Stimulated activated CD4-positive, alpha-beta T cell treated with anti-CD3 and anti-CD28 coated beads, Interleukin-1b, Interleukin-23, amount 100 ng/mL, for 48 hours (primary cell): ENCODE data around the gene LTBP1.
A peak's percentile ranks its signal among the peaks of the same experiment; 100 is the strongest.

ENCODE experiments used
- DNase-seq: peaks from one replicate; pipeline ENCODE4 v3.0.0-alpha.2; 2020

LTBP1 gene

GRCh38 chr2:33236482-33237385, 290.0 kb downstream of the LTBP1 start:
- DNase-seq = no peak

DNA sequence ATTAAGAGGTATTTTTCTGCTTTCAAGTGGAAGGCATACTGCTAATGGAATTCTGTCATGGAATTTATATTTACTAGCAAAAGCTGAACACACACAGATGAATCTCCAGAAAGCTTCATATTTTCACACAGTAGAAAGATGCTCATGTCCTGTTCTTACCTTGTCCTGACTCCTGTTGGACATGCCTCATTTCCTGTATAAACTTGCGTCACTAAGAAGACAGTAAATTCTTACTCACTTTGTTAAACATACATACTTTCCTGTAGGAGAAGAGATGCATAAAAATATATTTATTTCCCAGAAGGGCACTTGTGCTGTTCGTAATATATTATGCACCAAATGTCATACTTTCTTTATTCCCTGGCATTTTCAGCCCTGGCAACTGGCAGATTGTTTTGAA, 291.4 kb downstream of the LTBP1 start:
- DNase-seq = no peak

- no peak for DNase-seq
Observed at GRCh38 chr2:33240178-33240577, 293.4 kb downstream of the LTBP1 start.

DNA sequence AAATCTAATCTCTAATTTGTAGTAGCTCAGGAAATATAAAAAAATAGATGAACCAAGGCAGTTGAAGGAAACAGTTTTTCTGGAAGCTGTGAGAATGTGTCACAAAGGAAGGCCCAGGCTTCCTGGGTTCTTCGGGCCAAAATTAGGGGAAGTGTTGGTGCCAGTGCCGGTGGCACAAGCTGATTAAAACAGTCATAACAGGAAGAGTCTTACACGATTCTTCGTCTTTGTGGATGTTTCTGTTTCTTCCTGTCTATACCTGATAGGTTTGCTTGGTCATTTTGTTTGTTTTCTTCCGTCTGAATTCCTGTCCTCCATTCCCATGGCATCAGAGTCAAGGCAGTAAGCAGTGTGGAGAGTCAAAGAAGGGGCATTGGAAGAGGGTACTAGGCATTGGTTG, 294.3 kb downstream of the LTBP1 start:
- no peak for DNase-seq

- DNase-seq = no peak
Observed at GRCh38 chr2:33241581-33241980, 294.8 kb downstream of the LTBP1 start.

DNA sequence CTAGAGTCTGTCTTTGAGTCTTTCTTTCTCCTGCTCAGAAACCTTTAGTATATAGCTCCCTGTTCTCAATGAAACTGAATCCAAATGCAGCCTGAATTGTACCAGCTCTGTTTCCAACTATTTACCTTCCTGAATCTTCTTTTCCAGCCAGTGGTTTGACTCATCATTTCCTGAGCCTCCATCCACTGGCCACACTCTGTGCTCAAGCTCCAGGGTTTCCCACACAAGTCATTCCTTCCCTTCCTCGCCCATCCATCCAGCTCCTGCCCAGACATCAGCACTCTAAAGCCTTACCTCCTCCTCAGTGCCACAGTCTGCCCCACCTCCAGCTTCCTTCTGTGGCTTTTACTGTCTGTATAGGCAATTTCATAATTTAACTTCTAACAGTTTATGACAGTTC, 296.1 kb downstream of the LTBP1 start:
- DNase-seq = no peak

DNA sequence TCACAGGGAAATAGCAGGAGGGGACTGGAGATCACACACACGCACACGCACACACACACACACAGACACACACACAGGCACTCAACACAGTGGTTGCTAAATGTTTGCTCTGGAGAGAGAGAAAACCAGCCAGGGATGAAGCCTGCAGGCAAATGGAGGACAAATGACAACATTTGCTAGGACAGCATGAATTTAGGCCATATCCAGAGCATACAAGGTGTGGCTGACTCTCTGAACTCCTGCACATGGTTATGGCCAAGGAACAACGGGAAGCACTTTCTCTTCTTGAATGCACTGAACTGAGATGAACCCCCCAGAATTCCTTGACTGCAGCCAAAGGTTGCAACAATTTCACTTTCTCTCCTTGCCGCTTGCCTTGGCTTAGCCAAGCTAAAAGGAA, 299.7 kb downstream of the LTBP1 start:
- DNase-seq = no peak

- no peak for DNase-seq
Observed at GRCh38 chr2:33247365-33247764, 300.6 kb downstream of the LTBP1 start.

- DNase-seq = no peak
Observed at GRCh38 chr2:33250417-33251029, 303.8 kb downstream of the LTBP1 start.

GRCh38 chr2:33256162-33256755, 309.5 kb downstream of the LTBP1 start:
- no peak for DNase-seq

- DNase-seq = no peak
Observed at GRCh38 chr2:33258387-33258786, 311.6 kb downstream of the LTBP1 start.

DNA sequence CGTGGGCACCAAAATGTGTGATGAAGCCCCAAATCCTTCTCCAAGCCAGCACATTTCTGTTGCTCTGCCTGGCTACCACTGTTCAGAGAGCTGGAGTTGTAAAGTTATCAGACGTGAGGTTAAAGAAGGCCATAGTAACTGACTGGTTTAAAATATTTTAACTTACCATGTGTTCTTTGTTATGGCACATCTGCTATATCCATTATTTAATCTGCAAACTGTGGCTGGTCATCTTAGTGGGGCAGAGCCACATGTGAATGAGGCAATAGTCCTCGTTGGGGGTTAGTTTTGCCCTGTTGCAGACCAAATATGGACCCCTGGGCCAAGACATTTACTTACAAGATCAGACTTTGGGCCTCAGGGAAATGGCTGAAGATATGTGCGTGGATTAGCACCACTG, 315.3 kb downstream of the LTBP1 start:
- no peak for DNase-seq

DNA sequence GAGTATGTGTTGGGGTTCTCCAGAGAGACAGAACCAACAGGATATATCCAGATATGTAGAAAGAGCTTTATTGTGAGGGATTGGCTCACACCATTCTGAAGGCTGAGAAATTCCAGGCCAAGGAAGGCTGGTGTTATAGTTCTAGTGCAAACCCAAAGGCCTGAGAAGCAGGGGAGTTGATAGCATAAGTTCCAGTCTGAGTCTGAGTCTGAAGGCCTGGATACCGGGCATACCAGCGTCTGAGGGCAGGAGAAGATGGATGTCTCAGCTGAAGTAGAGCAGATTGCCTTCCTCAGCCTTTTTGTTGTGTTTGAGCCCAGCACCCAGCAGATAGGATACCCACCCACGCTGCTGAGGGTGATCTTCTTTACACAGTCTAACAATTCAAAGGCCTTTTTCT, 318.0 kb downstream of the LTBP1 start:
- no peak for DNase-seq

GRCh38 chr2:33265584-33266338, 319.0 kb downstream of the LTBP1 start:
- DNase-seq = no peak

DNA sequence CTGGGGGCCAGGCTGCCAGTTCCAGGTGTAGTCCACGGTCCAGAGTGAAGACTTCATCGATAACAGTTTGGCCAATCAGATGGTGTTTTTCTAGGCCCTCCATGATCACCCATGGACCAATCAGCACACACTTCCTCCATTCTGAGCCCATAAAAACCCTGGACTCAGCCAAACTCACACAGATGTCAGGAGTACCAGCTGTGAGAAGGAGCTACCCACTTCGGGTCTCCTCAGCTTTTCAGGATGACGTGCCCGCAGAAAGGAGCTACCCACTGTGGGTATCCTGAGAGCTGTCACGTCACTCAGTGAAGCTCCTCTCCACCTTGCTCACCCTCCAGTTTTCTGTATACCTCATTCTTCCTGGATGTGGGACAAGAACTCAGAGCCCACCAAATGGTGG, 319.7 kb downstream of the LTBP1 start:
- no peak for DNase-seq

GRCh38 chr2:33267043-33267442, 320.3 kb downstream of the LTBP1 start:
- DNase-seq = no peak

- no peak for DNase-seq
Observed at GRCh38 chr2:33267756-33268155, 321.0 kb downstream of the LTBP1 start.

DNA sequence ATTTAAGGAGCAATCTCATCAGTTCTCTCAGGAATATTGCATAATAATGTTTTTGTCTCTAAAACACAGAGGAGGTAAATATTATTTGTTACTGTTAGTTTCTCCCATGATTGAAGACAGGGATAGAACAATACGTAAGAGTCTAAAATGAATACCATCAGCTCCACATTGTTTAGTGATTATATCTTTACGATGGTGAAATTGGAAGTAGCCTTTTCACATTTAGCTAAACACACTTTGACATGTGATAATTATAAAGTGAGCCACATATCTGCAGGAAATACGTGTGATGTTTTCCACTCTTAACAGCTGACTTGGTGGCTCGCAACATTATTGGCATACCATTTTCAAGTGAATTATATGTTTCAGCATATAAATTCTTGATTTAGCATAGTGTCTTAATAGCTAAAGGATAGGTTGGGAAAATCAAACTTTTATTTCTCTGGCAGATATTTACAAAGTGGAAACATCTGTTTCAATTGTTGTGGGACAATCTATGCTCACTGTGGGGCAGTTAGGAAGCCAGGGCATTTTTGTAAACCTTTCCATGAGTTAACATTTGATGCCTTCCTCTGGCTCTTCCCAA, 321.6 kb downstream of the LTBP1 start:
- DNase-seq = no peak

DNA sequence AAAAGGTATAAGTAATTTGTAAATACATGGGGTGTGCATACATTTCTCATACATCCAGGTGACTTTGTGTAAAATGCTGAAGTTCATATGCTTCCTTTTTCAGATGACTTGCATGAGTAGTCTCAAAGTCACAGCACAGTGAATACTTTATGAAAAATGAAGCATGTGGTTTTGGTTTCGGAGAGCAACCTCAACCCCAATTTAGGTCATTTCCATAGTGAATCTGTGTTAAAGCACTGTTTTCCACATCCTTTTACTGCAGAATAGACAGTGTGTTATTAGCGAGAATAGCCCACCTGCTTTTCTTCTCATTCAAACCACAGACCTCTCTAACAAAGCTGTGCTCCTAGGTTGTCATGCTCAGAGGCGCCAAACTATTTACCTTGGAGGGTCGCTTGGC, 325.2 kb downstream of the LTBP1 start:
- DNase-seq = no peak

- DNase-seq = no peak
Observed at GRCh38 chr2:33273479-33273878, 326.7 kb downstream of the LTBP1 start.

DNA sequence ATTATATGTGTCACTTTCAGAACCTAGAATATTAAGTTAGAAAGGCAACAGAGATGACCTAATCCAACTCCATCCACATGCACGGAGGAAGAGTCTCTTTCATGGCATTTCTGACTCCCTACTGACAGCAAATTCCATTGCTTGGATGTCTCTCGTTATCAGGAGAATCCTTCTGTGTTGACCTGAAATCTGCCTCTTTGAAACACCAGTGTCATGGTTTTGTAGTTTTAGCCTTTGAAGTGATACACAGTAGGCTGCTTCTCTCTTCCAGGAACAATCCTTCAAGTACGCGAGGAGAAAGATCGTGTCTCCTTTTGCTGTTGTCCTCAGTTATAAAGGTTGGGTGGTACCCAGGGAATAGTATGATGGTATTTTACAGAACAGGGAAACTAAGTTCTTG, 327.8 kb downstream of the LTBP1 start:
- DNase-seq = no peak

GRCh38 chr2:33275689-33276444, 329.1 kb downstream of the LTBP1 start:
- peak; percentile 19 for DNase-seq
